K562 (cell line): ENCODE results near the gene NRTN. TPM values are rescaled to one million over a fixed set of nuclear protein-coding genes. Genes with fewer than 3 reads are reported as not detected.

Experiments used
- ARNT ChIP-seq, 2 experiments: fragments of 450-650 bp; IDR thresholded peaks; 2 replicates each; pipeline ENCODE4 v1.6.1; 2016; ENCODE audit warnings: mild to moderate bottlenecking in 1 of 2
- ATF1 ChIP-seq, 2 experiments: fragments of 450-650 bp in 1 of 2; IDR thresholded peaks; 2 replicates each; pipeline ENCODE4 v1.6.1; 2016; ENCODE audit warnings: missing compliant biosample characterization in 1 of 2, missing genetic modification characterization in 1 of 2
- CBX5 ChIP-seq: IDR thresholded peaks from 2 replicates; pipeline ENCODE4 v1.6.1; 2014; ENCODE audit warnings: low read depth, borderline replicate concordance
- ERF ChIP-seq: fragments of 450-650 bp; formaldehyde crosslinking; IDR thresholded peaks from 2 replicates; pipeline ENCODE4 v1.4.0; 2020; ENCODE audit warnings: mild to moderate bottlenecking, mixed read lengths
- ETV1 ChIP-seq: fragments of 450-650 bp; conservative IDR thresholded peaks from 2 replicates; pipeline ENCODE4 v1.6.1; 2016; ENCODE audit warnings: missing genetic modification characterization, control low read depth, low read depth, missing compliant biosample characterization
- FOSL1 ChIP-seq: fragments of 200-800 bp; sonication (Bioruptor generic); conservative IDR thresholded peaks from 2 replicates; pipeline ENCODE4 v1.6.1; 2016; ENCODE audit warnings: missing genetic modification characterization, missing compliant biosample characterization
- FOXA1 ChIP-seq: fragments of 450-650 bp; IDR thresholded peaks from 2 replicates; pipeline ENCODE4 v1.6.1; 2016; ENCODE audit warnings: mild to moderate bottlenecking, borderline replicate concordance
- MBD2 ChIP-seq: sonication (generic); IDR thresholded peaks from 2 replicates; pipeline ENCODE4 v1.6.1; 2016; ENCODE audit warnings: low read depth, borderline replicate concordance
- ZNF212 ChIP-seq: fragments of 450-650 bp; formaldehyde crosslinking; IDR thresholded peaks from 2 replicates; pipeline ENCODE4 v1.4.0; 2020; ENCODE audit warnings: mild to moderate bottlenecking
- ZNF311 ChIP-seq: fragments of 250-450 bp; sonication (Bioruptor Pico); IDR thresholded peaks from 2 replicates; pipeline ENCODE4 v1.4.0; 2020; ENCODE audit warnings: mild to moderate bottlenecking, moderate library complexity
- ZNF316 ChIP-seq: fragments of 450-650 bp; IDR thresholded peaks from 2 replicates; pipeline ENCODE4 v1.6.1; 2016
- ZNF431 ChIP-seq: sonication (generic); formaldehyde crosslinking; IDR thresholded peaks from 2 replicates; pipeline ENCODE4 v1.8.0; 2022; ENCODE audit warnings: mild to moderate bottlenecking, missing genetic modification reagents
- ZNF717 ChIP-seq: fragments of 250-450 bp; sonication (Bioruptor Pico); IDR thresholded peaks from 2 replicates; pipeline ENCODE4 v1.5.0; 2021
- polyA plus RNA-seq, 8 experiments: library from polyadenylated mRNA; depleted of rRNA in 4 of 8; stranded (reverse) in 5 of 8; unstranded in 3 of 8; fragments of >200 nt; fragmentation: Nextera tagmentation in 2 of 8; fragmentation: Illumina TruSeq in 1 of 8; extraction: Ambion mirVana in 2 of 8; extraction: Trizol in 1 of 8; gene quantifications; 2 replicates each; pipeline versions ENCODE4 v1.2.1 to v1.2.3, GENCODE V29; 2011 to 2014; ENCODE audit warnings: inconsistent platforms in 1 of 8, missing spikeins in 1 of 8
- total RNA-seq, 7 experiments: library from RNA; depleted of rRNA in 6 of 7; stranded (reverse); fragments of >200 nt in 6 of 7; fragmentation: Illumina TruSeq in 2 of 7; extraction: Trizol in 2 of 7; gene quantifications; 2 replicates each; pipeline versions ENCODE4 v1.2.1 to v1.2.3, GENCODE V29; 2011 to 2021; ENCODE audit warnings: low replicate concordance in 1 of 7
- TF ChIP-seq, protein P1 (sequence below): fragments of 200-600 bp; sonication (generic); IDR thresholded peaks from one replicate; pipeline ENCODE4 v1.6.1; 2012; ENCODE audit warnings: mild to moderate bottlenecking, low read depth, low read length, inconsistent platforms
- TF ChIP-seq, protein P2 (sequence below): fragments of 450-650 bp; IDR thresholded peaks from one replicate; pipeline ENCODE4 v1.6.1; 2018; ENCODE audit warnings: mild to moderate bottlenecking, moderate library complexity; ENCODE audit not compliant: partially characterized antibody

Gene NRTN
- total and polyA plus RNA-seq, 9 of the 15 experiments (the other 6 are each of a cell fraction or from before 2014, with no cell fraction given), result 0.62 to 8.1 (median 1.6) TPM; not detected in 2

DNA sequence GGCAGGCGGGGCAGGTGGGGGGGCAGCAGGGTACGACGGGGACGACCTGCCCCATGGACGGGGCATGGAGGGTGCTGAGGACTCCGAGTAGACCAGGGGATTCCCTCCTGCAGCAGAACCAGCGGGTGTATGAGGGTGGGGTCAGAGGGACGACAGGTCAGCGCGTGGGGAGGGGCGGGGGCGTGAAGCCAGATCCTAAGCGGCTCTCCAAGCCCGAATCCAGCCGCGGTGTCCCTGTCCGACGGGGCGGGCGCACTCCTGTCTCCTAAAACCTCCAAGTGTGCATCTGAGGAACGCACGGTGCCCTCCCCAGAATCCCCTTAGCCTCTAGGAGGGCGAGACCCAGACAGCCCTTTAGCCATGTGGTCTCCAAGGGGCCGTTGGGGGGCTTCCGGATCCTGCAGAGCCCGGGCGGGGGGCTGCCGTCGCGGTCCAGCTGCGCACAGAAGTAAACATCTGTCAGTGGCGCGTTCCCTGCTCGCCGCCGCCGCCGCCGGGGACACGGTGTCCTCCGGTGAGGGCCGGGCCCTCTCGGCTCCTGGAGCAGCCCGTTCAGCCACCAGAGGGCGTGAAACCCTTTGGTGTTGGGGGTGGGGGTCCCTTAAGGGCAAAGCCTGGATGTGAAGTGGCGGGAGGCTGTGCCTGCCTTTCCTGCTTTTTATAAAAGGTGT lies 730 bp downstream of the NRTN start (continued):
- no peak for TF ChIP-seq FOSL1 (tag)
- no peak for TF ChIP-seq ETV1 (tag)
- TF ChIP-seq, protein P1, sequence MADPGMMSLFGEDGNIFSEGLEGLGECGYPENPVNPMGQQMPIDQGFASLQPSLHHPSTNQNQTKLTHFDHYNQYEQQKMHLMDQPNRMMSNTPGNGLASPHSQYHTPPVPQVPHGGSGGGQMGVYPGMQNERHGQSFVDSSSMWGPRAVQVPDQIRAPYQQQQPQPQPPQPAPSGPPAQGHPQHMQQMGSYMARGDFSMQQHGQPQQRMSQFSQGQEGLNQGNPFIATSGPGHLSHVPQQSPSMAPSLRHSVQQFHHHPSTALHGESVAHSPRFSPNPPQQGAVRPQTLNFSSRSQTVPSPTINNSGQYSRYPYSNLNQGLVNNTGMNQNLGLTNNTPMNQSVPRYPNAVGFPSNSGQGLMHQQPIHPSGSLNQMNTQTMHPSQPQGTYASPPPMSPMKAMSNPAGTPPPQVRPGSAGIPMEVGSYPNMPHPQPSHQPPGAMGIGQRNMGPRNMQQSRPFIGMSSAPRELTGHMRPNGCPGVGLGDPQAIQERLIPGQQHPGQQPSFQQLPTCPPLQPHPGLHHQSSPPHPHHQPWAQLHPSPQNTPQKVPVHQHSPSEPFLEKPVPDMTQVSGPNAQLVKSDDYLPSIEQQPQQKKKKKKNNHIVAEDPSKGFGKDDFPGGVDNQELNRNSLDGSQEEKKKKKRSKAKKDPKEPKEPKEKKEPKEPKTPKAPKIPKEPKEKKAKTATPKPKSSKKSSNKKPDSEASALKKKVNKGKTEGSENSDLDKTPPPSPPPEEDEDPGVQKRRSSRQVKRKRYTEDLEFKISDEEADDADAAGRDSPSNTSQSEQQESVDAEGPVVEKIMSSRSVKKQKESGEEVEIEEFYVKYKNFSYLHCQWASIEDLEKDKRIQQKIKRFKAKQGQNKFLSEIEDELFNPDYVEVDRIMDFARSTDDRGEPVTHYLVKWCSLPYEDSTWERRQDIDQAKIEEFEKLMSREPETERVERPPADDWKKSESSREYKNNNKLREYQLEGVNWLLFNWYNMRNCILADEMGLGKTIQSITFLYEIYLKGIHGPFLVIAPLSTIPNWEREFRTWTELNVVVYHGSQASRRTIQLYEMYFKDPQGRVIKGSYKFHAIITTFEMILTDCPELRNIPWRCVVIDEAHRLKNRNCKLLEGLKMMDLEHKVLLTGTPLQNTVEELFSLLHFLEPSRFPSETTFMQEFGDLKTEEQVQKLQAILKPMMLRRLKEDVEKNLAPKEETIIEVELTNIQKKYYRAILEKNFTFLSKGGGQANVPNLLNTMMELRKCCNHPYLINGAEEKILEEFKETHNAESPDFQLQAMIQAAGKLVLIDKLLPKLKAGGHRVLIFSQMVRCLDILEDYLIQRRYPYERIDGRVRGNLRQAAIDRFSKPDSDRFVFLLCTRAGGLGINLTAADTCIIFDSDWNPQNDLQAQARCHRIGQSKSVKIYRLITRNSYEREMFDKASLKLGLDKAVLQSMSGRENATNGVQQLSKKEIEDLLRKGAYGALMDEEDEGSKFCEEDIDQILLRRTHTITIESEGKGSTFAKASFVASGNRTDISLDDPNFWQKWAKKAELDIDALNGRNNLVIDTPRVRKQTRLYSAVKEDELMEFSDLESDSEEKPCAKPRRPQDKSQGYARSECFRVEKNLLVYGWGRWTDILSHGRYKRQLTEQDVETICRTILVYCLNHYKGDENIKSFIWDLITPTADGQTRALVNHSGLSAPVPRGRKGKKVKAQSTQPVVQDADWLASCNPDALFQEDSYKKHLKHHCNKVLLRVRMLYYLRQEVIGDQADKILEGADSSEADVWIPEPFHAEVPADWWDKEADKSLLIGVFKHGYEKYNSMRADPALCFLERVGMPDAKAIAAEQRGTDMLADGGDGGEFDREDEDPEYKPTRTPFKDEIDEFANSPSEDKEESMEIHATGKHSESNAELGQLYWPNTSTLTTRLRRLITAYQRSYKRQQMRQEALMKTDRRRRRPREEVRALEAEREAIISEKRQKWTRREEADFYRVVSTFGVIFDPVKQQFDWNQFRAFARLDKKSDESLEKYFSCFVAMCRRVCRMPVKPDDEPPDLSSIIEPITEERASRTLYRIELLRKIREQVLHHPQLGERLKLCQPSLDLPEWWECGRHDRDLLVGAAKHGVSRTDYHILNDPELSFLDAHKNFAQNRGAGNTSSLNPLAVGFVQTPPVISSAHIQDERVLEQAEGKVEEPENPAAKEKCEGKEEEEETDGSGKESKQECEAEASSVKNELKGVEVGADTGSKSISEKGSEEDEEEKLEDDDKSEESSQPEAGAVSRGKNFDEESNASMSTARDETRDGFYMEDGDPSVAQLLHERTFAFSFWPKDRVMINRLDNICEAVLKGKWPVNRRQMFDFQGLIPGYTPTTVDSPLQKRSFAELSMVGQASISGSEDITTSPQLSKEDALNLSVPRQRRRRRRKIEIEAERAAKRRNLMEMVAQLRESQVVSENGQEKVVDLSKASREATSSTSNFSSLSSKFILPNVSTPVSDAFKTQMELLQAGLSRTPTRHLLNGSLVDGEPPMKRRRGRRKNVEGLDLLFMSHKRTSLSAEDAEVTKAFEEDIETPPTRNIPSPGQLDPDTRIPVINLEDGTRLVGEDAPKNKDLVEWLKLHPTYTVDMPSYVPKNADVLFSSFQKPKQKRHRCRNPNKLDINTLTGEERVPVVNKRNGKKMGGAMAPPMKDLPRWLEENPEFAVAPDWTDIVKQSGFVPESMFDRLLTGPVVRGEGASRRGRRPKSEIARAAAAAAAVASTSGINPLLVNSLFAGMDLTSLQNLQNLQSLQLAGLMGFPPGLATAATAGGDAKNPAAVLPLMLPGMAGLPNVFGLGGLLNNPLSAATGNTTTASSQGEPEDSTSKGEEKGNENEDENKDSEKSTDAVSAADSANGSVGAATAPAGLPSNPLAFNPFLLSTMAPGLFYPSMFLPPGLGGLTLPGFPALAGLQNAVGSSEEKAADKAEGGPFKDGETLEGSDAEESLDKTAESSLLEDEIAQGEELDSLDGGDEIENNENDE, result no peak
- no peak for TF ChIP-seq FOXA1
- TF ChIP-seq ERF (CRISPR knock-in tag), result no peak
- TF ChIP-seq CBX5, result no peak
- TF ChIP-seq ZNF311, result no peak
- no peak for TF ChIP-seq ARNT (IDR thresholded peaks at IDR 0.05)
- TF ChIP-seq ATF1 (CRISPR knock-in tag; IDR thresholded peaks at IDR 0.05), result no peak
- TF ChIP-seq ATF1 (tag; IDR thresholded peaks at IDR 0.05), result no peak
- no peak for TF ChIP-seq ZNF717 (CRISPR knock-in tag)
- TF ChIP-seq ZNF212, result no peak
- no peak for TF ChIP-seq ZNF316
- TF ChIP-seq MBD2, result no peak
- no peak for TF ChIP-seq ZNF431 (CRISPR knock-in tag)
- TF ChIP-seq, protein P2, sequence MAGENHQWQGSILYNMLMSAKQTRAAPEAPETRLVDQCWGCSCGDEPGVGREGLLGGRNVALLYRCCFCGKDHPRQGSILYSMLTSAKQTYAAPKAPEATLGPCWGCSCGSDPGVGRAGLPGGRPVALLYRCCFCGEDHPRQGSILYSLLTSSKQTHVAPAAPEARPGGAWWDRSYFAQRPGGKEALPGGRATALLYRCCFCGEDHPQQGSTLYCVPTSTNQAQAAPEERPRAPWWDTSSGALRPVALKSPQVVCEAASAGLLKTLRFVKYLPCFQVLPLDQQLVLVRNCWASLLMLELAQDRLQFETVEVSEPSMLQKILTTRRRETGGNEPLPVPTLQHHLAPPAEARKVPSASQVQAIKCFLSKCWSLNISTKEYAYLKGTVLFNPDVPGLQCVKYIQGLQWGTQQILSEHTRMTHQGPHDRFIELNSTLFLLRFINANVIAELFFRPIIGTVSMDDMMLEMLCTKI, result no peak
